Vagina (tissue), 2 donors: ENCODE results near the gene NEK6. TPM values are rescaled to one million over a fixed set of nuclear protein-coding genes. Genes with fewer than 3 reads are reported as not detected.

ENCODE experiments used
- DNase-seq, 2 donors: peaks; one replicate each; pipeline ENCODE4 v3.0.0-alpha.2; 2017; ENCODE audit errors: extremely low spot score in 2 of 2
- H3K27ac ChIP-seq: fragments of 200-600 bp; sonication (generic); one replicate; pipeline ENCODE4 v1.5.1; 2019
- H3K27me3 ChIP-seq: fragments of 200-600 bp; sonication (generic); one replicate; pipeline ENCODE4 v1.5.1; 2019
- H3K36me3 ChIP-seq, 2 donors: fragments of 200-600 bp; sonication (generic); one replicate each; pipeline ENCODE4 v1.5.1; 2017 to 2019
- H3K4me1 ChIP-seq: fragments of 200-600 bp; sonication (generic); one replicate; pipeline ENCODE4 v1.5.1; 2019
- H3K4me3 ChIP-seq, 2 donors: fragments of 200-600 bp; sonication (generic); 1 replicate in 1 of 2; 2 replicates in 1 of 2; pipeline ENCODE4 v1.5.1; 2016 to 2019
- H3K9me3 ChIP-seq: fragments of 200-600 bp; sonication (generic); one replicate; pipeline ENCODE4 v1.5.1; 2019
- CTCF ChIP-seq, 3 experiments: fragments of 450-650 bp in 2 of 3; fragments of 200-600 bp in 1 of 3; sonication (generic) in 1 of 3; IDR thresholded peaks; one replicate each; pipeline ENCODE4 v1.5.1; 2017 to 2019; ENCODE audit warnings: antibody characterized with exemption in 3 of 3, mild to moderate bottlenecking in 2 of 3, moderate library complexity in 2 of 3
- POLR2A ChIP-seq, 2 donors: fragments of 450-650 bp; IDR thresholded peaks; one replicate each; pipeline ENCODE4 v1.6.1; 2017; ENCODE audit warnings: antibody characterized with exemption in 2 of 2, mild to moderate bottlenecking in 2 of 2, moderate library complexity in 2 of 2
- POLR2AphosphoS5 ChIP-seq, 2 donors: sonication (generic); formaldehyde crosslinking; IDR thresholded peaks; one replicate each; pipeline ENCODE4 v1.9.0; 2017; ENCODE audit warnings: antibody characterized with exemption in 2 of 2, mild to moderate bottlenecking in 2 of 2, low read depth in 1 of 2; ENCODE audit not compliant: insufficient read depth in 1 of 2
- intact Hi-C: fragments of 100-400 bp; cut with DNase I; formaldehyde crosslinking; loops from one replicate; pipeline ENCODE4 v1.15.1; 2023
- total RNA-seq: library from RNA; depleted of rRNA; stranded (reverse); fragments of >200 nt; gene quantifications from one replicate; pipeline ENCODE4 v1.2.3, GENCODE V29; 2016

Gene NEK6
- total RNA-seq, 1 donor from 2014 or later: 44.4 TPM

- H3K4me3 ChIP-seq: no peak overlapping the region
- no peaks in the 10 kb centered on the region for H3K4me1 ChIP-seq
- H3K27me3 ChIP-seq: no peaks in the 10 kb centered on the region
- H3K9me3 ChIP-seq: peaks cover 3% of the 10 kb centered on the region
- H3K27ac ChIP-seq: no peak overlapping the region
- no peak for DNase-seq
- intact Hi-C loops: no loop called here
- peaks cover 0 to 33% of the 10 kb centered on the region in 2 donors for H3K36me3 ChIP-seq
- TF ChIP-seq POLR2AphosphoS5 (IDR thresholded peaks at IDR 0.05; ENCODE audit: insufficient read depth in 1 of 2, low read depth in 1 of 2) (no peak), POLR2A (IDR thresholded peaks at IDR 0.05) (no peak), CTCF (IDR thresholded peaks at IDR 0.05) (no peak)
These were observed 75.4 kb downstream of the NEK6 start for GRCh38 chr9:124333203-124333579.

- TF ChIP-seq POLR2AphosphoS5 (IDR thresholded peaks at IDR 0.05; ENCODE audit: insufficient read depth in 1 of 2, low read depth in 1 of 2) (no peak), POLR2A (IDR thresholded peaks at IDR 0.05) (no peak), CTCF (IDR thresholded peaks at IDR 0.05) (no peak)
- H3K4me3 ChIP-seq: no peak overlapping the region
- no peak for DNase-seq
- H3K36me3 ChIP-seq: peaks cover 0 to 18% of the 10 kb centered on the region in 2 donors
- intact Hi-C loops: no loop called here
- no peaks in the 10 kb centered on the region for H3K4me1 ChIP-seq
- H3K27me3 ChIP-seq: no peaks in the 10 kb centered on the region
- H3K27ac ChIP-seq: no peak overlapping the region
- H3K9me3 ChIP-seq: peaks cover 3% of the 10 kb centered on the region
These were observed 77.0 kb downstream of the NEK6 start for GRCh38 chr9:124334568-124335319.

GRCh38 chr9:124335320-124335707, 77.6 kb downstream of the NEK6 start:
- DNase-seq: no peak
- no peaks in the 10 kb centered on the region for H3K27me3 ChIP-seq
- no peaks in the 10 kb centered on the region for H3K4me1 ChIP-seq
- no peak overlapping the region for H3K4me3 ChIP-seq
- H3K36me3 ChIP-seq: peaks cover 0 to 12% of the 10 kb centered on the region in 2 donors
- peaks cover 3% of the 10 kb centered on the region for H3K9me3 ChIP-seq
- intact Hi-C loops: no loop called here
- TF ChIP-seq POLR2AphosphoS5 (IDR thresholded peaks at IDR 0.05; ENCODE audit: insufficient read depth in 1 of 2, low read depth in 1 of 2) (no peak), POLR2A (IDR thresholded peaks at IDR 0.05) (no peak), CTCF (IDR thresholded peaks at IDR 0.05) (no peak)
- no peak overlapping the region for H3K27ac ChIP-seq

GRCh38 chr9:124337562-124337961, 79.8 kb downstream of the NEK6 start:
- Histone ChIP-seq H3K9me3 (peaks cover 3% of the 10 kb centered on the region), H3K27ac (no peak overlapping the region), H3K4me3 (no peak overlapping the region), H3K4me1 (peaks cover 5% of the 10 kb centered on the region), H3K27me3 (no peaks in the 10 kb centered on the region), H3K36me3 (peaks cover 0 to 10% of the 10 kb centered on the region in 2 donors)
- no peak for DNase-seq
- TF ChIP-seq CTCF (IDR thresholded peaks at IDR 0.05) (no peak), POLR2AphosphoS5 (IDR thresholded peaks at IDR 0.05; ENCODE audit: insufficient read depth in 1 of 2, low read depth in 1 of 2) (no peak), POLR2A (IDR thresholded peaks at IDR 0.05) (no peak)
- intact Hi-C loops: no loop called here

GRCh38 chr9:124339603-124340146, 81.9 kb downstream of the NEK6 start:
- Histone ChIP-seq H3K4me1 (peaks cover 18% of the 10 kb centered on the region), H3K9me3 (peaks cover 3% of the 10 kb centered on the region), H3K36me3 (peaks cover 0 to 13% of the 10 kb centered on the region in 2 donors), H3K27me3 (no peaks in the 10 kb centered on the region), H3K27ac (no peak overlapping the region), H3K4me3 (no peak overlapping the region)
- TF ChIP-seq CTCF (IDR thresholded peaks at IDR 0.05) (no peak), POLR2AphosphoS5 (IDR thresholded peaks at IDR 0.05; ENCODE audit: insufficient read depth in 1 of 2, low read depth in 1 of 2) (no peak), POLR2A (IDR thresholded peaks at IDR 0.05) (no peak)
- no peak for DNase-seq
- intact Hi-C loops: no loop called here
